HL-60/S4 treated with phorbol 12-myristate 13-acetate at 8.2 ng/mL for 4 days and 3 days (cell line): ENCODE measurements around the gene SATB1.

Experiments
- in situ Hi-C: fragments of 300-500 bp; cut with MboI; formaldehyde crosslinking; loops from 2 replicates; pipeline ENCODE4 v1.15.0; 2022; ENCODE audit warnings: low sequenced_read_pairs

SATB1 gene

DNA sequence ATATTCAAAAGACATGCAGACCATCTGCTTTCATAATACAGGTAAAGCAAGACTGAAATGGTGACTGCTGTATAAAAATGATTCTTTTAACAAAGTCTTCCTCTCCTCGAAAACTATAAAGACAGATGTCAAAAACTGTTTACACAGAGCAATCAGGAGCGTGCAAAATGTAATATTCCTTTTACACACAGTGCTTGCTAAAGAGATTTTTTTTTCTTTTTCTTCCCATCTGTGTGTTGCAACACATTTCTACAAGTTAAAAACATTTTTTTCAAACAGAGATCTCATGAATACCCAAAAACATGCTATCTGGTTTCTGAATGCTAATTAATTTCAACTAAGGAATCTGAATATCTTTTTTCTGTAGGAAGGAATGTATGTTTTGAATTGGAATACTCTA, 22.1 kb downstream of the SATB1 start:
- in situ Hi-C loops, result loop anchor here (25.0 kb wide), 1 partner anchor 334 kb away; no protein-coding TSS in a partner anchor

DNA sequence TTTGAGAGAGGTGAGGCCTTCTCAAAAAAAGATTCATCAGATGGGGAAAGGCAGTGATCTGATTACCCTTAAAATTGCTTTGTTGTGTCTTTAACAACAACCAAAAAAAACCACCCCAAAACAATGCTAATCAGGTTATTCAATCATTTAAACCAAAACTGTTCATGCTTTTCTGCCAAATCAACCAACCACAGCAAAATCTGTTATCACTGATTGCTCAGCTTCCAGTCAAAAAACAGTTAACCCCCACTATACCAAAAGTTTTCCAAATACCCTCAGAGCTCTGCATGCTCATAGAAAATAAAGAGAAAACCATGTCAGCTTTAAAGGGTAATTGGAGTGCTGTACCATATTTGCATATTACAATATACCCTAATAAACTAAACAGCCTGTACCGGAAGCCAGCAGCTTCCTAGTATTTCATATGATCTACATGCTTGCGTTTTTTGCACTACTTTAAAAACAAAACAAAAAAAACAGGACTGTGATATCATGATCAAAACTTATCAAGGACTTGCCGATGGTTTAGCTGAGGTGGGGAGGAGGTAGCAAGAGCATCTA, 22.8 kb downstream of the SATB1 start:
- in situ Hi-C loops, result loop anchor here (25.0 kb wide), 1 partner anchor 335 kb away; no protein-coding TSS in a partner anchor

DNA sequence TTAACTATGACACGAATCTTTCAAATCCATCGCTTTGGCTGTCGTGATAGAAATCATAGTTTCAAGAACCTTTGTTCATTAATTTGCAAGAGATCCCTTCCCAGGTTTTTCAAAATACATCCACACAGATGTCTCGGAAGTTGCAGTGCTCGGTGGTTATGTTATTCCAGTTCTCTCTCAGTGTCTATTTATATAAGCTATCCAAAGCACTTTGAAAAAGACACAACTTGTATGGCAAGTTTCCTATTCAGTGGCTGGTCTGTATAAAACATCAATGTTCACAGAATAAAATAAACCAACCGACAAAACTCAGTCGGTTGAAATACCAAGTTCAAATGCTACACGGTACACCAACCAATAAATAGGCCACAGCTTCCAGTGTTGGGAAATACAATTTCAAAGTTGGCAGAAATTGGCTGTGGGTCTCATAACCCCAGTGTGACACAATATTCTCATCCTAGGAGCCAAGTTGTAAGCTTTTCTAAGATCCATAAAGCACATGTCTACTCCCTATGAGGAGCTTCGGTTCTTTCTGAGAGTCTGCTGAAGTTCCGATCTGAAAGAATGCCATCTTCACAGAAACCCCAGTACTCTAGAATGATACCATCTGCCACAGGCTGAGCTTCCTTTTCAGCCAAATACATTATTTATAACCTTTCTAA, 23.7 kb downstream of the SATB1 start:
- in situ Hi-C loops, result loop anchor here (25.0 kb wide), 1 partner anchor 336 kb away; no protein-coding TSS in a partner anchor

- in situ Hi-C loops, result no loop called here
Observed at GRCh38 chr3:18398448-18398847, 26.7 kb downstream of the SATB1 start.

GRCh38 chr3:18396428-18396827, 28.7 kb downstream of the SATB1 start:
- in situ Hi-C loops, result no loop called here

DNA sequence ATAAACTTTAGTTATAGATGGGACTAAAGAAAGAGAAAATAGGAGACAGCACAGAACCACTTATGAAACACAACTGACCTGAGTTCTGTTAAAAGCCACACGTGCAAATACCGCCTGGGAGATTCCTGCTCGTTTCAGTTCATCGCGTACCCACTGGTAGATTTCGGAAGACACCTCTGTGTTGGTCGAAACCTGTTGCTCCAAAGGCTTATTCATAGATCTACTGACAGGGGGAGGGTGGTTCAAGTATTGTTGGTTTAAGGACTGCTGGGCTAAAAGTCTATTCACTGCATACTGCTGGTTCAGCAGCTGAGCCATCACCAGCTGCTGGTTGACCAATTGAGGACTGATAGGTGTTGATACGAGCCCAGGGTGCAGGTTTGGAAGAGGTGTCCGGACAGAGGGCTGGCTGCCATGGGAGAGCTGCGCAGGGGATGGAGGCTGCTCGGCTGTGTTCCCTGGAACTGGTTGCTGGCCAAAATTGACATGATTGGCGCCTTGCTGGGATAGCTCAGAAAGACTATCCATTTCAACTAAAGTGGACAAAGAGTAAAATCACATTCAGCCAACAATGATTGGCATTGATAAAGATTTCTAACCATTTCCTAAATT, 30.6 kb downstream of the SATB1 start:
- in situ Hi-C loops, result no loop called here

GRCh38 chr3:18393906-18394305, 31.2 kb downstream of the SATB1 start:
- in situ Hi-C loops, result no loop called here

DNA sequence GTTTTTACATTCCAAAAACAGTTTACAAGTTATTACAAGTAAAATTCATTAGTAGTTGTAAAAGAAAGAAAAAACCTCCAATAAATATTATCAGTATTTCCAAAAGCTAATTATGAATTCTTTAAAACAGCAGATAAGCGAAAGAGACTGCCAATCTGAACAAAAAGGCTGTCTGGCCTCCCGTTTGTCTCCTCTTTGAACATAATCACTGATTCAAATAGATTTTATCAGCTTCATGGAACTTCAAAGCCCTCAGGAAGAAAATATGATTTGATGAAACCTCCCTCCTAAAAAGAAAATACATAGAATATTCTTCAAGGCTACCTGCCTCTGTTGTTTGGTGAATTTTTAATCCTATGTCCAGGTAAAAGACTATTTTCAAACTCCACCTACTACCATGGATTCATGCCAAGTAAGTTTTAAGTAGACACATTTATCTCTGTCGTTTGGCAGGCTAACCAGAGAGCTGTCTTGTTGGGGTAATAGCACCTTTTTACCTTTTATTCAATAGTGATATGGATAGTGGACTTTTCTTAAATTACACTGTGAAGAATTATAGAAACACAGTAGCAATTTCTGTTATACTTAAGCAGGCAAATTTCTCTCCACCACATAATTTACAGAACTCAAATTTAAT, 35.0 kb downstream of the SATB1 start:
- in situ Hi-C loops, result no loop called here

DNA sequence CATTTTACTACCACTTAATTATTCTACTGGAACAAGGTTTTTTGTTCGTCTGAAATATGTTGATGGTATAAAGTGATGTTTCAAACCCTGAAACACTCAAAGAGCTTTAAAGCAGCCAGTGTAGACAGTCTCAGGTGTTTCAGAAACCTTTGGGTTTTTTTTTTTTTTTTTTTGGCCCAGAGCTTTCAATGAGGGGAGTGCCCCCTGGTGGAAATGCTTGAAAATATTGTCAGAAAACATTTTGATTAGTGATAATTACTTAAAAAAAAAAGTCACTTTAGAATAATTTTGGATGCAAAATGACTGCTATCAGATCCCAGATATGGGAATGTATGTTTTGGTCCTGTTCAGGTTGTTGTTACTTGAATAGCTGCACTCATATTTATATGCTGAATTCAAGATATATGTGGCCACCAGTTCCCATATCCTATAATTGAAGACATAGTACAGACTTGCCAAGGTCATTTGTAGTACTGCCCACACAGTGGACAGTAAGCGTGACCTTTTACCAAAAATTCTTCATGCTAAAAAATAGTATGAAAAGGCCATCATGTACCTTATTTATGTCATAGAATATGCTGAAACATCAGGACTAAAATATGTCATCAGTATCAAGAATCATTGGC, 35.9 kb downstream of the SATB1 start:
- in situ Hi-C loops, result no loop called here

DNA sequence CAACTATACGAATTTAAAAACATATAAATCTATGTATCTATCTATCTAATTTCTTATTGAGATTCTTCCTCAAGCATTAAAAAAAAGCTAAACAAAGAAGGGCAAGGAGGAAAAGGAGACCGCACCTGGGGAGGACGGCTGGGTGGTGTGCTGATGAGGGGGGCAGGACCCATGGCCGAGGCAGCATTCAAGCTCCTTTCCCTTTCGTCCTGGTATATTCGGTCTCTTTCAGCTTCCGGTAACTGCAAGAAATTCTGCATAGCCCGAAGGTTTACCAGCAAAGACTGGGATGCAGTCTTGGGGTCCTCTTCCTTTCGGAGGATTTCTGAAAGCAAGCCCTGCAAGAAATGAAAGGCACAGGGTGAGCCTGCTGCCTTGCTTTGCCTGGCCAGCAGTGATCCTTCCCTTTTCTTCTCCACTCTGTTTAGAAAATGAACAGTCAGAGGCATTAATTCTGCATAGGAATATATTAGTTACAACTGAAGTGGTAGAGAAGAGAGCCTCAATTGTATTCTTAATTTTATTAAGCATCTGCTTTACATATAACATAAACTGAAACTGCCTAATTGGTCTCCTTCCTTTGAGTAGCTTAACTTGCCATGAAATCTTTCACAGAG, 38.8 kb downstream of the SATB1 start:
- in situ Hi-C loops, result no loop called here

DNA sequence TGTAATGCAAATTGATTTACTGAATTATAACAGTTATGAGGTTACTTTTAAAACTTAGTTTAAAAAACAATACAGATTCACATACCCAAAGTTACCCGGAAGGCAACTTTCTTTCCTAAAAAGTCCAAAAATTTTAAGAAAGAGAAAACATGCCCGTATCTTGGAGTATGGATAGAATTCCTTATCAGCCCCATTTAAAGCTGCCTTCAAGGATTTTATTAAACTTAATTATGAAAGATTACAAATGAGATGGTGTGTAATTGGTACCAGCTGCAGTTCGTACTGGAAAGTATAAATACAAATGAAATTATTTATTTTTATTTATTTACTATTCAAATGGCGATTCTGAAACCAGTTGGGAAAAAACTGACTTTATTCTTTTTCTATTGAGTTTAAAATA, 39.4 kb downstream of the SATB1 start:
- in situ Hi-C loops, result no loop called here

DNA sequence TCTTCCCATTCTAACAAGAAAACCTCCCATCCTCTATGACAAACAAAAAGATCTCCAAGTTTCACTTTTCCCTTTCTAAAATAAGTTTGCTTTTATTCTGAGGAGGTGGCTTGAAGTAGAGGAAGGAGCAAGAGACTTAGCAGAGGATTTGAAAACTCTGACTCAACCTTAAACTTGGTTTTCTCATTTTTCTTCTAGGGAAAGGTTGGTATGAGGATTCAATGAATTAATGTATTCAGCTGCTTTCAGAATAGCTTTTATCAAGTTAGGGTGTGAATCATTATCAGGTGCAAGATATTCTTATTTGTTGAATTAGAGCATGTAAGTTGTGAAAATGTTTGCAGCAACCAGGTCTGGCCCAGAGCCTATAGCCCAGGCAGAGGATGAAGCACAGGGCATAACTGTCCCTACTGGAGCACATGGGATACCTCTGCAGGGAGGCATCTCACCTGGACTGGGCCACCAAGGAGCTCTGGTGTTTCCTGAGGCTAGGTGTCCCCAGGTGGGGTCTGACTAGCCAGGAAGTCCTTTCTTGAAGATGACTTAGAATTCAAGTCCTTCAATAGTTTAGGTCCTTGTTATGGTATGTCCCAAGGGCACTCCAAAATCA, 42.3 kb downstream of the SATB1 start:
- in situ Hi-C loops, result no loop called here

DNA sequence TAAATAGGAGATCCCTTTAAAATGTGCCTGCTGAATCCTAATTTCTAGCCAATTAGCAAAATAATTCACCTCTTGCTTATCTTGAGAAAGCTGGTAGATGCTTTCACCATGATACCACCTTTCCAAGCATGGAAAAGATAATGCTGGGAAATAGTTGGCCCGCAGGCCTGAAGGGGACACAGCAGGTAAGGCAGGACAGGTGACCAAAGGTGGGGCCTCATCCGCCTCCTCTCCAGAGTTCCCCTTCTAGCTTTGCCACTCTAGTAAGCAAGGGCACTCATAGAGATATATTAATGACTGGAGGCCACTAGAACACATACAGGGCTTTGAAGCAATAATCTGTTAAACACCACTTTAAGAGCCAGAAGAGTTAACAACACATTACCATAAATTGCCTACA, 45.5 kb downstream of the SATB1 start:
- in situ Hi-C loops, result no loop called here

DNA sequence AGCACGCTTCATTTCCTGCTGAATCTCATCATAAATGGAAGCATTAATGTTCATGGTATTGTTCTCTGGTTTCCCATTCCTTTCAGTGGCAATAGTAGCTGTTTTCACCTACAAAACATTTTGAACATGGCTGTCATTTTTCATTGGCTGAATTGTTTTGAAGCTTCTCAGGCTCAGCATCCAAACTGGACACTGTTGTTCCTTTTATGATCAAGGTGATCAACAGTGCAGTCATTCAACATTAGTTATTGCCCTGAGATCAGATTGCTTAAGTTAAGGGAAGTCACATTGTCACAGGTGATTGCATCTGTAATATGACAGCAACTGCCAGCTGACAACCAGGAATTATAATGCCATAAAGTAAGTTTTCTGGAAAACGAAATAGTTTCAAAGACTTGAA, 46.9 kb downstream of the SATB1 start:
- in situ Hi-C loops, result no loop called here

DNA sequence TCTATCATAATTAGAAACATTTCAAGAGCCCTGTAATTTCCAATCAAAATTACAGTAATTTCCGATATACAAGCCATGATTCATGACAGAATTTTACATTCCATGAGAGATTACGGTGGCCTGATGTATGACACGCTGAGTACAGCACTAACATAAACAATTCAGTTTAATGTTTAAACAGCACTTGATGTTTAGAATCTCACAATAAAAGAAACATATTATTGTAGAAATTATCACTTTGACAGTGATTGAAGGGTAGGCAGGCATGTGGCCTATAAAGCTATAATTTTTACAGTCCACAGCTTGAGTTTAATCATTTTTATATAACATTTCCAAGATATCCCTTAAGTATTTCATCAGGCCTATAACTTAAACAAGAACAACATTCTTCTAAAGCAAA, 48.5 kb downstream of the SATB1 start:
- in situ Hi-C loops, result no loop called here

- in situ Hi-C loops, result no loop called here
Observed at GRCh38 chr3:18372786-18373405, 52.2 kb downstream of the SATB1 start.

GRCh38 chr3:18370672-18371071, 54.5 kb downstream of the SATB1 start:
- in situ Hi-C loops, result no loop called here

GRCh38 chr3:18369551-18370185, 55.5 kb downstream of the SATB1 start:
- in situ Hi-C loops, result no loop called here

DNA sequence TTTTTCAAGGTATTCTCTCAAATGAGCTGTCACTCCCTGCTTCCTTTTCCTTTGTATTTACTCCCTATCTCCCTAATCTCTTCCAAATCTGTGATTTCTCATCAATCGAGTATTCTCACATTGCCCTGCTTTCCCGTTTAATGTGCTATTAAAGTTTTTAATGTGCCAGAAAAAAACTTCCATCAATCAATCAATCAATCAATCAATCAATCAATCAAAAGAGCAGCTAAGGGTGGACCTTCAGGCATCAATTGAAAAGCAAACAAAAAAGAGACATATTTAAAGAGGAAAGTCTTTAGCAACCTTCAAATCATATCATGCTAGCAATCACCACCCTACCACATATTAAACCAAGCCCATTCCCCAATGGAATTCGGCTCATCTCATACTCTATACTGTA, 58.9 kb downstream of the SATB1 start:
- in situ Hi-C loops, result no loop called here

DNA sequence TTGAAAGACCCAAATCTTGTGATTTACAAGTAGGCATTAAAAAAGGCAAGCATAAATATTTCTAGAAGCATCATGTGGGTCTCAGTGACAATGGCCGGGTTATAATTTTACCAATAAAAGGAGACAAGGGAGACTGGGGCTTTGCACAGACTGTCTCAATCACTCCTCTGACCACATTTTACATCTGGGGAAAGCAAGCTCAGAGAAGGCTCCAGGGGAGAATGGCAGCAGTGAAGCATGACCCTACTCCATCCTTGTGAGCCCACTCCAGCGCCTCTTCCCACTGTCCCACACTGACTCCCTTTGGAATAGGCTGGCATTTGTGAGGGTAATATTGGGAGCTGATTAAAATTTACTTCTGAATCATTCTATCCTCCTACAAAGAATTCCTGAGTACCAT, 61.8 kb downstream of the SATB1 start:
- in situ Hi-C loops, result no loop called here
